HG03039 (cell line): Measurements from ENCODE around the gene UBAP1L.
"Not testable (repeated sequence)": the region's sequence is repeated elsewhere in the genome, so short reads cannot be mapped to it uniquely, and the experiment has no call there.

Experiments
- ATAC-seq: cut with Tn5 transposase; IDR thresholded peaks from one replicate; pipeline ENCODE4 v1.9.1; 2021; ENCODE audit warnings: mild to moderate bottlenecking, moderate library complexity; ENCODE audit not compliant: unreplicated experiment

Gene UBAP1L

DNA sequence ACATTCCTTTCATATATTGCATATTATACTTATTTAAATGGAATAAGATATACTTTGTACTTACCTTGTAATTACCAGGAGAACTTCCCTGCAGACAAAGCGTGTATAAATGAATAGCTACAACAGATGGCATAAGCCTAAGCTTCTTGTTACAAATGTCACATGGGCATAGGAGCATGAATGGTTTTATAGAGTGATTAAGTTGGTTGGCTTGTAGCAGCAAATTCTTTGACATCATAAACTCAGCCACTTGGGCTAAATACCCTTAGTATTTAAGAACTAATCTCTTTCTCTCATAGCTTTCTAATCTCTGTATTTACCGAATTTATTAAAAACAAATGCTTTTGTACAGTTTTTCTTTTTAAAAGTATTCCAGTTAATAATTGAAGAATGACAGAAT lies at the start of gene UBAP1L:
Gene UBAP1L (minus strand): TSS at position 115 of the 400 bp plus-strand sequence. CDS start 8,985 bp downstream, outside the sequence.
- ATAC-seq = no peak

GRCh38 chr15:65164139-65164538 lies 49.1 kb upstream of the UBAP1L start:
- ATAC-seq = no peak

- no peak for ATAC-seq
Measured at GRCh38 chr15:65163041-65163440, 48.0 kb upstream of the UBAP1L start.

DNA sequence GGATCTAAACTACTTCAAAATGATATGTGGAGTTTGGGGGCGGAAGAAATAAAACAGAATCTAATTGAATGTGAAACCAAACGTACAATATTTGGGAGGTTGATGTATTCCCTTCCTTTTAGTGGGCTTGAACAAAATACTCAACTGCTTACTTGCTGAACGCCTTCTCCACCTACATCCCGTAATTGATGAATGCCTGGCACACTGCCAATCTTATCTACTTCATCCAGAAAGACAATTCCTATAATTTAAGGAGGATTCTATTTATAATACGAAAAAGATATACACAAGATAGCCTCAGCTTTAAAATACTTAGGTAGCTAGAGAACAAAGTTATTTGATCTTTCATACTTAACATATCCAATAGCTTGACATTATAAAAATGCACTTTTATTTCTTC lies 41.7 kb upstream of the UBAP1L start:
- no peak for ATAC-seq

GRCh38 chr15:65154720-65155119 lies 39.7 kb upstream of the UBAP1L start:
- no peak for ATAC-seq

GRCh38 chr15:65147902-65148301 lies 32.9 kb upstream of the UBAP1L start:
- no peak for ATAC-seq

DNA sequence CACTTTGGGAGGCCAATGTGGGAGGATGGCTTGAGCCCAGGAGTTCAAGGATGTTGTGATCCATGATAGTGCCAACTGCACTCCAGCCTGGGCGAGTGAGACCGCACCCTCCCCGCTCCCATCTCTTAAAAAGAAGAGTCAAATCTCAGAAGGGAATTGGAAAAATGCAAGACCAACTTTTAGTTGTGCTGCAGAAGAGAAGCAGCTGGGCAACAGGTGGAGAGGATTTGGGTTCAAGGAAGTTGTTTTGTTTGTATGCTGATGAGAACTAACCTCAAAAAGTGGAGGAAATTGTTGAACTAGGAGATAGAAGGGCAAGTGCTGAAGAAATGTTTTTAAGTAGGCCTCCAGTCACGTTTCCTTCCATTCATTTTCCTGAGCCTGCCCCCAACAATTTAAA lies 31.4 kb upstream of the UBAP1L start:
- no peak for ATAC-seq

- ATAC-seq = not testable (repeated sequence)
Measured at GRCh38 chr15:65138631-65139030, 23.6 kb upstream of the UBAP1L start.

GRCh38 chr15:65137893-65138292 lies 22.9 kb upstream of the UBAP1L start:
- ATAC-seq = not testable (repeated sequence)

GRCh38 chr15:65137089-65137488 lies 22.1 kb upstream of the UBAP1L start:
- not testable (repeated sequence) for ATAC-seq

DNA sequence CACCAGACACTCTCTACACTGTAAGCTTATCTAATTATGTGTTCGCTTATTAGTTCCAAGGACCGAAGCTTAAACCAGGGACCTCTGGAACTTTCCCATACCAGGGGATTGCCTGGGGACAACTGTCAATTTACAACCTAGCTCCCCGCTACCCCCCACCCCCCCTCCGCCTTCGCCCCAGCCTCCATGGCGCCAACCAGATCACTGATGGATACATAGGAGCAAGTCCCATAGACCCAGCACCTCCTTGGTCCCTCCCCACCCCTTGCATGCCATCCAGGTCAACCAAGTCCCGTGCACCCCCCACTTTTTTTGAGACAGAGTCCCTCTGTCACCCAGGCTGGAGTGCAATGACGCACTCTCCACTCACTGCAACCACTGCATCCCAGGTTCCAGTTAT lies 19.5 kb upstream of the UBAP1L start:
- ATAC-seq = no peak

GRCh38 chr15:65133548-65134200 lies 18.7 kb upstream of the UBAP1L start, which contains the start of gene PDCD7:
PDCD7 (minus strand) TSS chr15:65133808; CDS start chr15:65133781, 27 bp downstream.
- peak; percentile 81 for ATAC-seq

GRCh38 chr15:65132878-65133547 lies 18.0 kb upstream of the UBAP1L start:
- peak; percentile 38 for ATAC-seq

DNA sequence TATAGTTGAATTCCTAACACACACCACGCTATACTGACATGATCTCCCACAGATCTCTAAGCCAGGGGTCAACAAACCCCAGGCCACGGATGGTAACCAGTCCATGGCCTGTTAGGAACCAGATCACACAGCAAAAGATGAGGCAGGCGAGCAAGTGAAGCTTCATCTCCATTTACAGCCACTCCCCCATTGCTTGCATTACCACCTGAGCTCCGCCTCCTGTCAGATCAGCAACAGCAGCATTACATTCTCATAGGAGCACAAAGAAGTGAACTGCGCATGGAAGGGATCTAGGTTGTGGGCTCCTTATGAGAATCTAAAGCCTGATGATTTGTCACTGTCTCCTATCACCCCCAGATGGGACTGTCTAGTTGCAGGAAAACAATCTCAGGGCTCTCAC lies 15.9 kb upstream of the UBAP1L start:
- no peak for ATAC-seq

DNA sequence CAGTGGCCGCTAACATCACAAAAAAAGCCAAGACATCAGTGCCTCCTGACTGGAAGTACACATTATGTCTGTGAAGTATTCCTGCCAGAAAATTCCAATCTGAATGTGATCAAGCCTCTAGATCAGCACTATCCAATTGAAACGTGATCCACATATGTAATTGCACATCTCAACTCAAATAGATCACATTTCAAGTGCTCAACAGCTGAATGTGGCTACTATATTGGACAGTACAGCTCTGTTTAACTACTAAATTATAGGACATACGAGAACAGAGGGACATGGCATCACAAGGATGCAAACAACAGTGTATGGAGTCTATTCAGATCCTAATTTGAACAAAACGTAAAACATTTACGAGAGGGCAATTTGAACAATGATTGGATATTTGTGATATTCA lies 542 bp upstream of the UBAP1L start:
- ATAC-seq = no peak

DNA sequence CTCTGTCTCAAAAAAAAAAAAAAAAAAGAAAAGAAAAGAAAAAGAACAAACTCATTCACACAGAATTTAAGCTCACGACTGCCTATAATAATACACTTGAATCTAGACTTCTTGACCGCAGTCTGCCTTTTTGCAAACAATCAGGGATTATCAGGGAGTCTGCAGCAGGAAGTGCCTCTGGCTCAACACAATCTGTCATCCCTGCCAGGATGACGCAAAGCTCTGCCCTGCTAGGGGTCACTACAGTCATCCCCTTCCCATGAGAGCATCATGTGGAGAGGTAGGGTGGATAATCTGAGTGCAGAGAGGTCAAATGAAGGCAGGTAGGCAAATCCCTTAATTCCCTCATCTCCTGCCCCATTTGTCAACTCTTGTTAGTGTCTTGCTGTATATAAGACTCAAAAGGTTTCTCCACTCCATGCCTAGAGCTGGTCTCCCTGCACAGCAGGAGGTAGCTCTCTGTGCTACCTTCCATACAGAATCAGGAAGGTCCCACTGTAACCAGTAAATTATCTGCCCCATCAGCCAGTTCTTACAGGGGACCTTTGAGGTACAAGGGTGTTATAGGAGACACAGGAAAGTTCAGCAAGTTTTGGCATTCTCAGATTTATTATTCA lies 4.2 kb downstream of the UBAP1L start:
- ATAC-seq = no peak

DNA sequence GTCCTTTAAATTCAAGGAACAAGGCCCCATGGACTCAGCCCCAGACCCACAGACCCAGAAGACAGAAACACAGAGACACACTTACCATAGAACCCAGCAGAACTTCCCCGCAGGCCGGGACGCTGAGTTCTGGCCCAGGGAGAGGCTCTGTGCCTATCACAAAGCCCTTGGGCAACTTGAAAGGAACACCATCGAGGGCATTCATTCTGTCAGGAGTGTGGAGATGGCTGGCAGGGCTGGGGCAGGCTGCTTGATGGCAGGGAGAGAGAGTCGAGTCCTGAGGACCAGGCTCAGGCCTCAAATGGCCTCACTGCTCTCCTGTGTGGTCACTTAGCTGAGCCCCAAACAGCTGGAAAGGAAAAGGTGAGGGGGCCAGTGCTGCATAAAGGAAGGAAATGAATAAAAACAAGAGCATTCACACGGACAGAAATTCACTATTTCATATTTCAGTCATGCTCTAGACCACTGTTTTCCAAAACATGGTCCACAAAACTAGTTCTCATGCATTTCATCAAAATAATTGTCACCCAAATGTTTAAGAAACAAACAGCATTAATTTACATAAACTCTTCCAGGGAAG lies 8.9 kb downstream of the UBAP1L start:
- ATAC-seq = no peak

DNA sequence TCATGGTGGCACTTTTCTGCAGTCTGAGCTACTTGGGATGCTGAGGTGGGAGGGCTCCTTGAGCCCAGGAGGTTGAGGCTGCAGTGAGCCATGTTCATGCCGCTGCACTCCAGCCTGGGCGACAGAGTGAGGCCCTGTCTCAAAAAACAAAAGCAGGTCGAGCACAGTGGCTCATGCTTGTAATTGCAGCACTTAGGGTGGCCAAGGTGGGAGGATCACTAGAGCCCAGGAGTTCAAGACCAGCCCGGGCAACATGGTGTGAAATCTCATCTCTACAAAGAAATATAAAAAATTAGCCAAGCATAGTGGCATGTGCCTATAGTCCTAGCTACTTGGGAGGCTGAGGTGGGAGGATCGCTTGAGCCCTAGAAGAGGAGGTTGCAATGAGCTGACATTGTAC lies 10.0 kb downstream of the UBAP1L start:
- ATAC-seq = no peak

- ATAC-seq = no peak
Measured at GRCh38 chr15:65102912-65103311, 12.1 kb downstream of the UBAP1L start.

- no peak for ATAC-seq
Measured at GRCh38 chr15:65101891-65102708, 12.9 kb downstream of the UBAP1L start.

- no peak for ATAC-seq
Measured at GRCh38 chr15:65101411-65101890, 13.5 kb downstream of the UBAP1L start.
